ENCODE results near the gene RAP1GAP2.
"Not testable (repeated sequence)": the region's sequence is repeated elsewhere in the genome, so short reads cannot be mapped to it uniquely, and the experiment has no call there.

The RAP1GAP2 gene

DNA sequence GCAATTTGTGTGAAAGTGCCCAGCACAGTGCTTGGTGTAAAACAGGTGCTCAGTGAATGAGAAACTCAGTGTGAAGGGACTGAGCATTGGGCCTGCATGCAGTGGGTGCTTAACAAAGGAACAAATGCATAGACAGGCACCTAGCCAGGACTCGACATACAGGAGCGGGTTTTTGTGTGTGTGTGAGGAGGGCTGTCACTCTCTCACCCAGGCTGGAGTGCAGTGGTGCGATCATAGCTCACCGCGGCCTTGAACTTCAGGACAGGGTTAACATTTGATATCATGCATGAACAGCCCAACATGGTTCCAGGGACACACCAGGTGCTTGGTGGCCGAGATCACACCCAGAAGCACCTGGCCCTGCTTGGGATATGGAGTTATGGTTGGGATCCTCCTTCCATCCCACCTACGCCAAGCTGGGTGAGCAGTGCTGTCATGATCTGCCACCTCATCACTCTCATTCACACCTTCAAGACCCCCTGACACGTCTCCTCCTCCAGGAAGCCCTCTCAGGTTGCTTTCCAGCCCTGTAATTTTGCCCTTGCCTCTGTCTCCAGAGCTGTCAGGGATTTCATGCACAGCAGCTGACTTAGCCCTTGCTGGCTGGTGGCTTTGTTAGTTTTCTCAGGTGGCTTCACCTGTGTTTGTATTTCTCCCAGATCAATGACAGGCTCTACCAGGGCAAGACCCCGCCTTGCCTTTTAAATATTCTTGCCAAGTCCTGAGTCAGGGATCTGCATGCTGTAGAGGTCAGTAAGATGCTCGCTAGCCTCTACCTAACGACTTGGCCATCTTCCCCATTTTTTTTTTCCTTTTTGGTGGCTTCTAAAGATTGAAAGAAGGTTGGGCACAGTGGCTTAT is 200.8 kb downstream of the RAP1GAP2 start:
- no peaks in the 10 kb centered on the region for H3K4me1 ChIP-seq (ENCODE audit: insufficient read depth, low read length)
- no peaks in the 10 kb centered on the region for H3K9me3 ChIP-seq (ENCODE audit: insufficient read depth, low read length, severe bottlenecking)
- no peak overlapping the region for H3K4me2 ChIP-seq (ENCODE audit: insufficient read depth, low read length)
- H3K9ac ChIP-seq (ENCODE audit: low read depth, low read length): no peak overlapping the region
- H3K79me2 ChIP-seq (ENCODE audit: insufficient read depth, low read length): no peaks in the 10 kb centered on the region
- no peak for ATAC-seq (ENCODE audit: insufficient read depth, low read depth)
- no peak overlapping the region for H3K4me3 ChIP-seq (ENCODE audit: low read depth in 1 of 2, low read length in 2 of 2)
- DNase-seq: no peak
- H2AFZ ChIP-seq (ENCODE audit: low read depth, low read length): no peak overlapping the region
- H3K27ac ChIP-seq (ENCODE audit: low read length): no peak overlapping the region
- no peaks in the 10 kb centered on the region for H3K27me3 ChIP-seq (ENCODE audit: insufficient read depth, low read length, poor library complexity)
- no peaks in the 10 kb centered on the region for H3K36me3 ChIP-seq (ENCODE audit: insufficient read depth, low read length)
- no peaks in the 10 kb centered on the region for H4K20me1 ChIP-seq (ENCODE audit: insufficient read depth, low read length)
- TF ChIP-seq, protein P1, sequence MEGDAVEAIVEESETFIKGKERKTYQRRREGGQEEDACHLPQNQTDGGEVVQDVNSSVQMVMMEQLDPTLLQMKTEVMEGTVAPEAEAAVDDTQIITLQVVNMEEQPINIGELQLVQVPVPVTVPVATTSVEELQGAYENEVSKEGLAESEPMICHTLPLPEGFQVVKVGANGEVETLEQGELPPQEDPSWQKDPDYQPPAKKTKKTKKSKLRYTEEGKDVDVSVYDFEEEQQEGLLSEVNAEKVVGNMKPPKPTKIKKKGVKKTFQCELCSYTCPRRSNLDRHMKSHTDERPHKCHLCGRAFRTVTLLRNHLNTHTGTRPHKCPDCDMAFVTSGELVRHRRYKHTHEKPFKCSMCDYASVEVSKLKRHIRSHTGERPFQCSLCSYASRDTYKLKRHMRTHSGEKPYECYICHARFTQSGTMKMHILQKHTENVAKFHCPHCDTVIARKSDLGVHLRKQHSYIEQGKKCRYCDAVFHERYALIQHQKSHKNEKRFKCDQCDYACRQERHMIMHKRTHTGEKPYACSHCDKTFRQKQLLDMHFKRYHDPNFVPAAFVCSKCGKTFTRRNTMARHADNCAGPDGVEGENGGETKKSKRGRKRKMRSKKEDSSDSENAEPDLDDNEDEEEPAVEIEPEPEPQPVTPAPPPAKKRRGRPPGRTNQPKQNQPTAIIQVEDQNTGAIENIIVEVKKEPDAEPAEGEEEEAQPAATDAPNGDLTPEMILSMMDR (IDR thresholded peaks at IDR 0.05; ENCODE audit: borderline replicate concordance, extremely low read depth, low read length, poor library complexity, severe bottlenecking): no peak
- TF ChIP-seq EZH2 (IDR thresholded peaks at IDR 0.05; ENCODE audit: borderline replicate concordance, low read depth, low read length, severe bottlenecking): no peak

DNA sequence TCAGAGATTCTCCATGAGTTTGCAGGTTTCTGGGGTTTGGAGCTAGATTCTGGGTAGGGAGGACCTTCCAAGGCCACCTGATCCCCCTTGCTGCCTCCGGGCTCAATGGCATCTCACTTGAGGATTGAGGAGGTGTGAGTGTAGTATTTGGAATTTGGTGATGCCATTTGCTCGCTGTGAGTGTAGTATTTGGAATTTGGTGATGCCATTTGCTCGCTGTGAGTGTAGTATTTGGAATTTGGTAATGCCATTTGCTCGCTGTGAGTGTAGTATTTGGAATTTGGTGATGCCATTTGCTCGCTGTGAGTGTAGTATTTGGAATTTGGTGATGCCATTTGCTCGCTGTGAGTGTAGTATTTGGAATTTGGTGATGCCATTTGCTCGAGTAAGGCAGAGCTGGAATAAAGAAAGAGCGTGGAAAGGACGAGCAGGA is 202.2 kb downstream of the RAP1GAP2 start:
- DNase-seq; H3K4me1 ChIP-seq (ENCODE audit: insufficient read depth, low read length); H3K9me3 ChIP-seq (ENCODE audit: insufficient read depth, low read length, severe bottlenecking); H3K27ac ChIP-seq (ENCODE audit: low read length); H3K79me2 ChIP-seq (ENCODE audit: insufficient read depth, low read length); ATAC-seq (ENCODE audit: insufficient read depth, low read depth); H2AFZ ChIP-seq (ENCODE audit: low read depth, low read length); H3K27me3 ChIP-seq (ENCODE audit: insufficient read depth, low read length, poor library complexity); H3K9ac ChIP-seq (ENCODE audit: low read depth, low read length); H3K4me2 ChIP-seq (ENCODE audit: insufficient read depth, low read length); H3K36me3 ChIP-seq (ENCODE audit: insufficient read depth, low read length); H4K20me1 ChIP-seq (ENCODE audit: insufficient read depth, low read length); H3K4me3 ChIP-seq (ENCODE audit: low read depth in 1 of 2, low read length in 2 of 2): not testable (repeated sequence)

DNA sequence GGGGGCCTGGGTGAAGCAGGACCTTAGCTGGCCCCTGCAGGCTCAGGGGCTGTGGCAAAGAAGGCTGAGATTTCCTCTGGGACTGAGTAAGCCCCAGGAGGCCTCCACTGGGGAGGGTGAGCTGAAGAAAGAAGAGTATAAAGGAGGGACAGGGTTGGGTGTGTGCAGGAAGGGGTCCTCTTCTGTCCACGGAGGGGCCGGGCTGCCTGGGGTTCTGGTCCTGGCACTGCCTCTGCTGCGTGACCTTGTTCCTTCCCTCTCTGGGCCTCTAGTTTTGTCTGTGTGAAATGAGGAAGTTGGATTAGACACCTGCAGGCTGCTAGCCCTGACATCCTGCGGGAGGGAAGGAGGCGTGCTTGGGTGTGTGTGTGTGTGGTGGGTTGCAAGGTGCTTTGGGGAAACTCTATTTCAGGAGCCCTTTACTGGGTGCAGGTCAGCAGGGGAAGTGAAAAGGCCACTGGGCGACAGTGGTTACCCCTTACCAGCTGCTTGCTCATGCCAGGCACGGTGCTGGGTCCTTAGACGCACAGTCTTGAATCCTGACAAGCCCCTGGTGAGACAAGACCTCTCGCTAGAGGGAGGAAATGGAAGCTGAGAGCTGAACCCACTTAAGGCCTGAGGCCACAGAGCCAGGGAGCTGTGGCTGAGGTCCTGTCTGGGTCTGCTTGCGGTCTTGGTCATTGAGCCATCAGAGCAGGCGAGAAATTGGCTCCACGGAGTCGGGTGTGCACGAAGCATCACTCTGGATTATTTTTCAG is 206.5 kb downstream of the RAP1GAP2 start:
- no peak for TF ChIP-seq EZH2 (IDR thresholded peaks at IDR 0.05; ENCODE audit: borderline replicate concordance, low read depth, low read length, severe bottlenecking)
- TF ChIP-seq, protein P1 (IDR thresholded peaks at IDR 0.05; ENCODE audit: borderline replicate concordance, extremely low read depth, low read length, poor library complexity, severe bottlenecking): no peak
- Histone ChIP-seq H4K20me1 (ENCODE audit: insufficient read depth, low read length) (0 out of 2 replicates have a peak, but pooled peaks cover 4% of the 10 kb centered on the region), H3K9ac (ENCODE audit: low read depth, low read length) (no peak overlapping the region), H3K9me3 (ENCODE audit: insufficient read depth, low read length, severe bottlenecking) (no peaks in the 10 kb centered on the region), H3K27ac (ENCODE audit: low read length) (no peak overlapping the region), H3K27me3 (ENCODE audit: insufficient read depth, low read length, poor library complexity) (no peaks in the 10 kb centered on the region), H3K79me2 (ENCODE audit: insufficient read depth, low read length) (no peaks in the 10 kb centered on the region), H3K4me1 (ENCODE audit: insufficient read depth, low read length) (no peaks in the 10 kb centered on the region), H3K4me3 (ENCODE audit: low read depth in 1 of 2, low read length in 2 of 2) (no peak overlapping the region), H2AFZ (ENCODE audit: low read depth, low read length) (no peak overlapping the region), H3K36me3 (ENCODE audit: insufficient read depth, low read length) (no peaks in the 10 kb centered on the region), H3K4me2 (ENCODE audit: insufficient read depth, low read length) (no peak overlapping the region)
- DNase-seq (no peak), ATAC-seq (ENCODE audit: insufficient read depth, low read depth) (no peak)

All from DND-41 (cell line).